Amniotic epithelial cell (primary cell): ENCODE measurements around the gene IFIT1.
A peak's percentile ranks its signal among the peaks of the same experiment; 100 is the strongest.
"Not testable (repeated sequence)": the region's sequence is repeated elsewhere in the genome, so short reads cannot be mapped to it uniquely, and the experiment has no call there.

Source experiments
- DNase-seq: peaks from one replicate; pipeline ENCODE4 v3.0.0-alpha.2; 2010; ENCODE audit warnings: low read depth

IFIT1 gene

DNA sequence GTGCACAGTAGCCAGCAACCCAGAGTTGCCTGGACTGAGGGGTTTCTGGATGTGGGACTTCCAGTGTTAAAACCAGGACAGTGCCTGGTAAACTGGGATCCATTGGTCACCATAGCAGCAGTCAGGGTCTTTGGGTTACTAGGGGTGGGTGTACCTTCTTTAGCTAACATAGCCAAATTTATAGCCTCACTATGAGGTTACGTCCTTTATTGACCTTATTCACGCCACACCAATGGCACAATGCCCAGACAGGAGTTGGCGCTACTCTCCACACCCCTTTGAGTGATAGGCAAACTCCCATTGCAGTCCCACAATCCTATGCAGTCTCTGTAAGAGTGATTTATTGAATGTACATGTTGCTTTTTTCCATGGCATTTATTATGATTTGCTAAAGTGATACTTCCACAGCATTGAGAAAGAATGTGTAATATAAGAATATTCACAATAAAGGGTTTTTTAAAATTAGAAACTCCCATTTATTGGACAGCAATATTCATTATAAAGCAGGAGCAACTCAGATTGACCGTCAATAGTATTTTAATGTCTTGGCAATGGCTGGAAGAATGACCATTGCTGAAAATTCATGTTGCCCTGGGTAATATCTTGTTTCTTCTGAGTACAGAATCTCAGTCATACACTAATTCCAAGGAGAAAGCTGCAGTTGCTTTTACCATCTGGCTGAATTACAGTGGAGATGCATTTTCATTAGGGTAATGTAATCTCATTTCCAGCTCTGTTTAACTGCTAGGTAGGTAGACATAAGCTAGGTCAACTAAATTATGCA, 48.0 kb downstream of the IFIT1 start:
- no peak for DNase-seq

DNA sequence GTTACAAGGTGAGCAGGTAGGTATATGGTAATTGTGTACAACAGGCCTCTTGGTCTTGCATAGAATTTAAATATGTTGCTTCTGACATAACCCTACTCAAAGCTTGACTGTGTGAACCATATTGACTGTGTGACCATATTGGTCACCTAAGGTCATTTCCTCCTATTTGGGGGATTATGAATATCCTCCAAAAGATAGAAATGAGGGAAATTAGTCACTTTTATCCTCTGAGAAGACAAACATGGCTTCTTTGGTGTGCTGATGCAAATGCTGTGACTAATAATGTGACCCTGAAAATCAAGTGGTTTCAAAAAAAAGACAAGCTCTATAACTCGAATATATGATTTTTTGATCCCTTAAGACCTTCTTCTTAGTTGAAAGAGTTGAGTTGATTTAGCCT, 49.9 kb downstream of the IFIT1 start:
- no peak for DNase-seq

DNA sequence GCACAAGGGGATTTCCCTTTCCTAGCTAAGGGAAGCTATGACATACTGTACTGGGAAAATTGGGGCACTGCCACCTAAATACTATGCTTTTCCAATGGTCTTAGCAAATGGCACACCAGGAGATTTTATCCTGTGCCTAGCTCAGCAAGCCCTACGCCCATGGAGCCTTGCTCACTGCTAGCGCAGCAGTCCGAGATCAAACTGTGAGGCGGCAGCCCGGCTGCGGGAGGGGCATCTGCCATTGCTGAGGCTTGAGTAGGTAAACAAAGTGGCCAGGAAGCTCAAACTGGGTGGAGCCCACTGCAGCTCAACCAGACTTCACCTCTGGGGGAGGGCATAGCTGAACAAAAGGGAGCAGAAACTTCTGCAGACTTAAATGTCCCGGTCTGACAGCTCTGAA, 52.4 kb downstream of the IFIT1 start:
- not testable (repeated sequence) for DNase-seq

DNA sequence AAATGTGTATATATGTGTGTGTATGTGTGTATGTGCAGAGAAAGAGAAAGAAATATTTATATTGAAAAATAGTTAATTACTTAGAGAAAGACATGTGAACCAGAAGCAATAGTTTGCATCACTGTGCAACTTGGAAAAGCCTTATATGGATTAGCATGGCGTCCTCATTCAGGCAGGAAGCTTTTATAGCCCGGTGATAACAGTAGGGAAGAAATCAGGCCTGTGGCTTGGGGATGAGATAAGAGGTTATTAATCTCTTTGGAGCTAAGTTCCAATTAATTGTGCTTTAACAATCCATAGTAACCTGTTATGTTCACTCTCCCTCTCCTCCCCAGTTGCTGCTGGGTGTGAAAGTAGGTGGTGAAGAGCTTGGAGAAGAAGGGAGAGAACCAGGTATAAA, 58.5 kb downstream of the IFIT1 start:
- DNase-seq: peak; percentile 57

DNA sequence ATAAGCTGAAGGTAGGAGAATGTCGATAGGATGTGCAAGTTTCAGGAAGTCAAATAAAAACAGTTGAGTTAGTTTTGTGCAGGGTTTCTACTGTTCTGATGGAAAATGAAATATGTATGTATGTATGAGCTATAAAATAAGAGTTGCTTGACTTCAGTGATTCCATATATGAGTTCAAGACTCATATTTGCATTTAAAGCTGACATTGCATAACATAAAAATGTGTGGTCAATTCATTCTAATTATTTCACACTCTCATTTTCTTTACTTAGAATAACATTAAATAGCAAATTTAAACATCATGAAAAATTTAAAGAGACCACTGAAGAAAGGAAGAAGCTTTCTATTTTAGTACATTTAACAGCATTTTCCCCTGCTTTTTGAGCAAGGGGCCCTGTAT, 59.8 kb downstream of the IFIT1 start:
- DNase-seq: no peak

DNA sequence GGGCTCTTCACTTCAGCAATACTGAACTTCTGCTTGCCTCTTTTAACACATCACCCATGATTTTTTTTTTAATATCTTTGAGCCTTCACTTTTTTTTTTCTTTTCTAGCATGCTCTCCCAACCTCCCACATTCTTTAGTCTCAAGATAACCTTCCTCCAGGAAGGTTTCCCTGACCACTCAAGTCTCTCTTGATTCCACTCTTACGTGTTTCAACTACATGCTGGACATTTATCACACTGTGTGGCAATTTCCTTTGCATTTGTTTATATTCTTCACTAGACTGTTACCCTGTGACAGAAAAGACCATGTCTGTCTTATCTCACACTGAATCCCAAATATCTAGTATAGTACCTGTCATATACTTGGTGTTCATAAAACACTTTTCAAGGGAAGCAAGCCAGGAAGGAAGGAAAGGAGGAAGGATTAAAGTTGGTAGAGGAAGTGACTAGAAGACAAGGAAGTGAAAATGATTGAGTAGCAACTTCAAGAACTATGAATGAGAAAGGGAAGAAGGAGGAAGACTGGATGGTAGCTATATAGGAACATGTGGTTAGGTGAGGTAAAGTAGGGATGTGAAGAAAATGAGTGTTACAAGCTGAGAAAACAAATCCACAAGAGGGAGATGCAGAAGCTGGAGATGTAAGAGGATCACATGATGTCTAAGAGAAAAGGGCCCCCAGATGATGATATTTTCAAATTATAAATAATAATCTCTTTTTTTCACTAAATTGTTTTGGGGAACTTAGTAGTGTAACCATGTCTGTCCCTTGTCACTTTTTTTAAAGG, 62.3 kb downstream of the IFIT1 start:
- peak; percentile 91 for DNase-seq
